Vagina (tissue), 2 donors: Measurements from ENCODE around the gene CBLN3.

Source experiments
- CTCF ChIP-seq, 3 experiments: fragments of 450-650 bp in 2 of 3; fragments of 200-600 bp in 1 of 3; sonication (generic) in 1 of 3; IDR thresholded peaks; one replicate each; pipeline ENCODE4 v1.5.1; 2017 to 2019; ENCODE audit warnings: antibody characterized with exemption in 3 of 3, mild to moderate bottlenecking in 2 of 3, moderate library complexity in 2 of 3
- POLR2A ChIP-seq, 2 donors: fragments of 450-650 bp; IDR thresholded peaks; one replicate each; pipeline ENCODE4 v1.6.1; 2017; ENCODE audit warnings: antibody characterized with exemption in 2 of 2, mild to moderate bottlenecking in 2 of 2, moderate library complexity in 2 of 2

DNA sequence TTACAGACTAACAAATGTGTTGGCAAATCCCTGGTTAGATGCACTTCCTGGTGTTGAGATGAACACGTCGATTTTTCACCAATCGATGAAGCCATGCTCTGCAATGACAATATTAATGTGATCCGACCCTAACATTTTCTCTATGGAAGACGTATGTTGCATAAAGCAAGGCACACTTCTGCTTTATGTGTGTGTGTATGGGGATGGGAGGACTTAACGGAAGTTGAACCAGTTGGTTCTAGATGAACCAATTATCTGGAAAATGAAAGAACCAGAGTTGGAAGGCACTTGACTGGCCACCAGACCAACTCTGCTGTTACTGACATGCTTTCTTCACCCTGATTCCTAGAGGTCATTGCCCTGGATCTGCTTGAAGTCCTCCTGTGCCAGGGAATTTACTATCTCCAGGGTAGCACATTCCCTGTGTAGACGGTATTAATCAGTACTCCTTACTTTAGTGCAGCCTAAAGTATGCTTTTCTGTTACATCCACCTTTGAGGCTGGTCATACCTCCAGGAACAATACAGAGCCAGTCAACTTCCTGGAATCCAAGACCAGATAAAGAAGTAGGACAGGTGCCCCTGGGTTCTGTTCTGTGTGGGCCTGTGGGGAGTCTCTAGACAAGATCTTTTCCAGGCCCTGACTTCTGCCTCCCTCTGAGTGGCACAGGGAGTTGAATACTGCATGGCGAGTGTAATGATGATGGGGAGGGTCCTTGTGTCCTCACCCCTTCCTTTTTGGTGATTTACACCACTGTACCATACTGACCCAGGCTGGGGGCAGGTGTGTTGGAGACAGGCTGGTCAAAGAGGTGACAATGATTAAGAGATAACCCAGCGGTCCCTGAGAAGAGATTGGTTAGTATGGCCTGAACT is 9.0 kb upstream of the CBLN3 start:
- TF ChIP-seq CTCF (IDR thresholded peaks at IDR 0.05), result no peak
- TF ChIP-seq POLR2A (IDR thresholded peaks at IDR 0.05), result no peak
